GM21576 (cell line): ENCODE results near the gene LRTM1.

ENCODE experiments used
- ATAC-seq: cut with Tn5 transposase; IDR thresholded peaks from one replicate; pipeline ENCODE4 v1.9.1; 2021; ENCODE audit warnings: mild to moderate bottlenecking, moderate library complexity; ENCODE audit not compliant: unreplicated experiment

LRTM1 gene

GRCh38 chr3:54941690-54942362 is 14.0 kb upstream of the LRTM1 start:
- ATAC-seq = no peak

GRCh38 chr3:54940971-54941370 is 13.1 kb upstream of the LRTM1 start:
- ATAC-seq = no peak

GRCh38 chr3:54939557-54940300 is 11.9 kb upstream of the LRTM1 start:
- no peak for ATAC-seq

- no peak for ATAC-seq
Observed at GRCh38 chr3:54936561-54936960, 8.7 kb upstream of the LRTM1 start.

- no peak for ATAC-seq
Observed at GRCh38 chr3:54935869-54936268, 8.0 kb upstream of the LRTM1 start.

GRCh38 chr3:54932606-54933005 is 4.7 kb upstream of the LRTM1 start:
- no peak for ATAC-seq

- no peak for ATAC-seq
Observed at GRCh38 chr3:54931182-54931581, 3.3 kb upstream of the LRTM1 start.

GRCh38 chr3:54918516-54918915 is 9.3 kb downstream of the LRTM1 start:
- ATAC-seq = no peak

- ATAC-seq = no peak
Observed at GRCh38 chr3:54917862-54918261, 10.0 kb downstream of the LRTM1 start.

- ATAC-seq = no peak
Observed at GRCh38 chr3:54917174-54917573, 10.7 kb downstream of the LRTM1 start.

GRCh38 chr3:54916732-54917131 is 11.1 kb downstream of the LRTM1 start:
- ATAC-seq = no peak

GRCh38 chr3:54915976-54916375 is 11.9 kb downstream of the LRTM1 start:
- ATAC-seq = no peak

GRCh38 chr3:54915181-54915580 is 12.7 kb downstream of the LRTM1 start:
- no peak for ATAC-seq

GRCh38 chr3:54914180-54914579 is 13.7 kb downstream of the LRTM1 start:
- no peak for ATAC-seq

GRCh38 chr3:54909191-54909590 is 18.7 kb downstream of the LRTM1 start:
- no peak for ATAC-seq

- ATAC-seq = no peak
Observed at GRCh38 chr3:54906763-54907162, 21.1 kb downstream of the LRTM1 start.

GRCh38 chr3:54905920-54906319 is 21.9 kb downstream of the LRTM1 start:
- no peak for ATAC-seq

- ATAC-seq = no peak
Observed at GRCh38 chr3:54905261-54905888, 22.5 kb downstream of the LRTM1 start.

- ATAC-seq = no peak
Observed at GRCh38 chr3:54901906-54902685, 25.8 kb downstream of the LRTM1 start.

- no peak for ATAC-seq
Observed at GRCh38 chr3:54900838-54901591, 26.8 kb downstream of the LRTM1 start.

GRCh38 chr3:54899273-54899672 is 28.6 kb downstream of the LRTM1 start:
- ATAC-seq = no peak
